HCT116 (cell line): ENCODE data around the gene MPP7. TPM values are rescaled to one million over a fixed set of nuclear protein-coding genes. Genes with fewer than 3 reads are reported as not detected.

Experiments used
- ATAC-seq: fragments of 200-7000 bp; cut with Tn5 transposase; 2 replicates; pipeline ENCODE4 v1.9.1; 2020; ENCODE audit warnings: mild to moderate bottlenecking, moderate library complexity
- BruUV-seq: library from RNA; stranded (reverse); fragments of 400-500 nt; replicated peaks from 2 replicates; lab custom pipeline; 2021; lab: Mats Ljungman, UMichigan
- CTCF ChIA-PET: fragments of 300-600 bp; sonication (Branson Sonifier 250); formaldehyde crosslinking; loops from one replicate; lab custom pipeline; 2021; ENCODE audit warnings: antibody characterized with exemption; lab: Charles Lee
- POLR2A ChIA-PET: fragments of 300-600, 350-600 bp; sonication (Branson Sonifier 250); formaldehyde crosslinking; loops from one replicate; lab custom pipeline; 2021; ENCODE audit warnings: antibody characterized with exemption; lab: Charles Lee
- RAD21 ChIA-PET, 2 experiments: fragments of 300-600 bp; sonication (Branson Sonifier 250); formaldehyde crosslinking; loops; one replicate each; lab custom pipeline; 2023; ENCODE audit warnings: low total read pairs in 2 of 2; ENCODE audit not compliant: uncharacterized antibody in 2 of 2, unreplicated experiment in 2 of 2, low non-redundant PET in 1 of 2; lab: Charles Lee
- DNase-seq: peaks from one replicate; pipeline ENCODE4 v3.0.0-alpha.2; 2010; ENCODE audit warnings: low read depth, low spot score
- H2AFZ ChIP-seq: fragments of 200-600 bp; shearing (Covaris generic), sonication (generic); 2 replicates; pipeline ENCODE4 v1.6.1; 2017; ENCODE audit warnings: low read depth, mixed run types, mixed read lengths, antibody characterized with exemption, low read length; ENCODE audit not compliant: poor library complexity, severe bottlenecking
- H3K27ac ChIP-seq: 2 replicates; pipeline ENCODE4 v1.5.1; 2012; ENCODE audit warnings: low read depth, low read length
- H3K27me3 ChIP-seq: fragments of 200-600 bp; sonication (generic); 2 replicates; pipeline ENCODE4 v1.6.1; 2016; ENCODE audit warnings: mixed run types, low read length, mixed read lengths; ENCODE audit not compliant: insufficient read depth
- H3K36me3 ChIP-seq, 2 experiments: fragments of 200-500 bp in 1 of 2; fragments of 200-600 bp in 1 of 2; sonication (Bioruptor generic) in 1 of 2; sonication (generic) in 1 of 2; 2 replicates each; pipeline versions ENCODE4 v1.5.1 to v1.6.1; 2014 to 2016; ENCODE audit warnings: low read length in 2 of 2, inconsistent platforms in 1 of 2, mixed read lengths in 1 of 2, mixed run types in 1 of 2; ENCODE audit not compliant: insufficient read depth in 2 of 2, control insufficient read depth in 1 of 2
- H3K4me1 ChIP-seq, 2 experiments: fragments of 200-600 bp in 1 of 2; sonication (generic) in 1 of 2; 2 replicates each; pipeline versions ENCODE4 v1.5.1 to v1.6.1; 2012 to 2017; ENCODE audit warnings: low read length in 2 of 2, inconsistent platforms in 1 of 2, mild to moderate bottlenecking in 1 of 2, mixed read lengths in 1 of 2, mixed run types in 1 of 2, moderate library complexity in 1 of 2; ENCODE audit not compliant: insufficient read depth in 2 of 2, control insufficient read depth in 1 of 2
- H3K4me2 ChIP-seq: fragments of 200-600 bp; sonication (generic); 2 replicates; pipeline ENCODE4 v1.6.1; 2017; ENCODE audit warnings: mixed run types, low read length, mixed read lengths
- H3K4me3 ChIP-seq, 2 experiments: fragments of 200-600 bp in 1 of 2; sonication (generic) in 1 of 2; replicated peaks in 1 of 2; 2 replicates each; pipeline ENCODE4 v1.5.1; 2011 to 2016; ENCODE audit warnings: low read length in 2 of 2, control low read depth in 1 of 2, low read depth in 1 of 2, mild to moderate bottlenecking in 1 of 2, mixed read lengths in 1 of 2, mixed run types in 1 of 2
- H3K79me2 ChIP-seq: fragments of 200-600 bp; sonication (generic); 2 replicates; pipeline ENCODE4 v1.6.1; 2017; ENCODE audit warnings: mild to moderate bottlenecking, mixed run types, low read length, moderate library complexity, mixed read lengths; ENCODE audit not compliant: insufficient read depth
- H3K9ac ChIP-seq: fragments of 200-600 bp; sonication (generic); 2 replicates; pipeline ENCODE4 v1.6.1; 2016; ENCODE audit warnings: low read length, mixed read lengths
- H3K9me2 ChIP-seq: fragments of 200-600 bp; sonication (generic), shearing (Covaris generic); 2 replicates; pipeline ENCODE4 v1.6.1; 2017; ENCODE audit warnings: mixed run types, mild to moderate bottlenecking, moderate library complexity; ENCODE audit not compliant: insufficient read depth
- H3K9me3 ChIP-seq, 2 experiments: fragments of 200-500 bp in 1 of 2; fragments of 200-600 bp in 1 of 2; sonication (Bioruptor generic) in 1 of 2; sonication (generic) in 1 of 2; 2 replicates each; pipeline ENCODE4 v1.6.1; 2014 to 2017; ENCODE audit warnings: low read length in 2 of 2, mixed read lengths in 2 of 2, inconsistent platforms in 1 of 2, low read depth in 1 of 2, mild to moderate bottlenecking in 1 of 2, mixed run types in 1 of 2, moderate library complexity in 1 of 2; ENCODE audit not compliant: control insufficient read depth in 1 of 2, insufficient read depth in 1 of 2
- H4K20me1 ChIP-seq: fragments of 200-600 bp; sonication (generic), shearing (Covaris generic); 2 replicates; pipeline ENCODE4 v1.6.1; 2017; ENCODE audit warnings: mixed run types, mild to moderate bottlenecking, moderate library complexity; ENCODE audit not compliant: insufficient read depth
- CEBPB ChIP-seq: IDR thresholded peaks from 2 replicates; pipeline ENCODE4 v1.6.1; 2012; ENCODE audit warnings: low read depth
- EGR1 ChIP-seq: IDR thresholded peaks from 2 replicates; pipeline ENCODE4 v1.6.1; 2012; ENCODE audit warnings: low read depth
- EZH2phosphoT487 ChIP-seq: fragments of 200-600 bp; IDR thresholded peaks from 2 replicates; pipeline ENCODE4 v1.6.1; 2018; ENCODE audit warnings: antibody characterized with exemption, borderline replicate concordance
- SIN3A ChIP-seq: IDR thresholded peaks from 2 replicates; pipeline ENCODE4 v1.6.1; 2012; ENCODE audit warnings: low read depth
- intact Hi-C: fragments of 100-400 bp; cut with micrococcal nuclease; formaldehyde crosslinking; loops from 2 replicates; pipeline ENCODE4 v1.10.0; 2022
- total RNA-seq: library from RNA; stranded (reverse); gene quantifications from one replicate; pipeline ENCODE4 v1.2.1, GENCODE V29; 2021; ENCODE audit not compliant: unreplicated experiment
- TF ChIP-seq, protein P1 (sequence below): IDR thresholded peaks from 2 replicates; pipeline ENCODE4 v1.6.1; 2011; ENCODE audit warnings: mild to moderate bottlenecking, low read length, moderate library complexity; ENCODE audit not compliant: insufficient replicate concordance; ENCODE audit errors: extremely low read depth
- TF ChIP-seq, protein P2 (sequence below), 3 experiments: fragments of 200-600 bp in 1 of 3; sonication (generic) in 1 of 3; IDR thresholded peaks in 2 of 3; conservative IDR thresholded peaks in 1 of 3; 2 replicates each; pipeline ENCODE4 v1.5.1; 2012 to 2017; ENCODE audit warnings: low read depth in 2 of 3, low read length in 2 of 3, antibody characterized with exemption in 1 of 3, borderline replicate concordance in 1 of 3, control low read depth in 1 of 3, mild to moderate bottlenecking in 1 of 3, mixed read lengths in 1 of 3, mixed run types in 1 of 3, moderate library complexity in 1 of 3; ENCODE audit not compliant: insufficient read depth in 1 of 3

MPP7 gene
- total RNA-seq, 1 experiment from 2014 or later: 64.5 TPM

DNA sequence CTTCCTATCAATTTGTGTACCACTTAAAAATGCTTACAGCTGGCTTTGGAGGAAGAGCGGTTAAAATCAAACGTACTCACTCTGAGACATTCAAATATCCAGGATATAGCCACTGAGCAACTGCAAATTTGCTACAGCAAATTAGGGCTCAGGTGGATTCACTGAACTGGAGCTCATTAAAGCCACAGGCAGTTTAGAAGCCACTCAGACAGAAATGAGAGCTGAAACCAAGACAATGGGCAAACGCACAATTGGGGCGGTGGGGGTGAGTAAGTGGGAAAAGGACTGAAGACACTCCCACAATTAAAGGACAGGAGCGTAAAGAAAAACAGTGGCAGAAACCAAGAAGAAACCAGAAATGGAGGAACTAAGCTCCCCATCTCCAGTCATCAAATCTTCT, 20.5 kb downstream of the MPP7 start:
- POLR2A ChIA-PET: interaction anchor here (1.0 kb wide), 1 partner anchor 21 kb away, joined by 3 read pairs; the partner anchor contains the start of gene MPP7
- no peak for DNase-seq
- H3K9me2 ChIP-seq: no peaks in the 10 kb centered on the region
- H3K4me3 ChIP-seq: no peak overlapping the region
- no TSS peak for BruUV-seq
- no peak for ATAC-seq
- no peak overlapping the region for H3K27ac ChIP-seq
- H3K27me3 ChIP-seq: no peaks in the 10 kb centered on the region
- peaks cover 9% of the 10 kb centered on the region for H3K79me2 ChIP-seq
- TF ChIP-seq EGR1 (no peak), EZH2phosphoT487 (no peak), SIN3A (no peak), CEBPB (no peak)
- TF ChIP-seq, protein P1, sequence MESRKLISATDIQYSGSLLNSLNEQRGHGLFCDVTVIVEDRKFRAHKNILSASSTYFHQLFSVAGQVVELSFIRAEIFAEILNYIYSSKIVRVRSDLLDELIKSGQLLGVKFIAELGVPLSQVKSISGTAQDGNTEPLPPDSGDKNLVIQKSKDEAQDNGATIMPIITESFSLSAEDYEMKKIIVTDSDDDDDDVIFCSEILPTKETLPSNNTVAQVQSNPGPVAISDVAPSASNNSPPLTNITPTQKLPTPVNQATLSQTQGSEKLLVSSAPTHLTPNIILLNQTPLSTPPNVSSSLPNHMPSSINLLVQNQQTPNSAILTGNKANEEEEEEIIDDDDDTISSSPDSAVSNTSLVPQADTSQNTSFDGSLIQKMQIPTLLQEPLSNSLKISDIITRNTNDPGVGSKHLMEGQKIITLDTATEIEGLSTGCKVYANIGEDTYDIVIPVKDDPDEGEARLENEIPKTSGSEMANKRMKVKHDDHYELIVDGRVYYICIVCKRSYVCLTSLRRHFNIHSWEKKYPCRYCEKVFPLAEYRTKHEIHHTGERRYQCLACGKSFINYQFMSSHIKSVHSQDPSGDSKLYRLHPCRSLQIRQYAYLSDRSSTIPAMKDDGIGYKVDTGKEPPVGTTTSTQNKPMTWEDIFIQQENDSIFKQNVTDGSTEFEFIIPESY: no peak
- TF ChIP-seq, protein P2, sequence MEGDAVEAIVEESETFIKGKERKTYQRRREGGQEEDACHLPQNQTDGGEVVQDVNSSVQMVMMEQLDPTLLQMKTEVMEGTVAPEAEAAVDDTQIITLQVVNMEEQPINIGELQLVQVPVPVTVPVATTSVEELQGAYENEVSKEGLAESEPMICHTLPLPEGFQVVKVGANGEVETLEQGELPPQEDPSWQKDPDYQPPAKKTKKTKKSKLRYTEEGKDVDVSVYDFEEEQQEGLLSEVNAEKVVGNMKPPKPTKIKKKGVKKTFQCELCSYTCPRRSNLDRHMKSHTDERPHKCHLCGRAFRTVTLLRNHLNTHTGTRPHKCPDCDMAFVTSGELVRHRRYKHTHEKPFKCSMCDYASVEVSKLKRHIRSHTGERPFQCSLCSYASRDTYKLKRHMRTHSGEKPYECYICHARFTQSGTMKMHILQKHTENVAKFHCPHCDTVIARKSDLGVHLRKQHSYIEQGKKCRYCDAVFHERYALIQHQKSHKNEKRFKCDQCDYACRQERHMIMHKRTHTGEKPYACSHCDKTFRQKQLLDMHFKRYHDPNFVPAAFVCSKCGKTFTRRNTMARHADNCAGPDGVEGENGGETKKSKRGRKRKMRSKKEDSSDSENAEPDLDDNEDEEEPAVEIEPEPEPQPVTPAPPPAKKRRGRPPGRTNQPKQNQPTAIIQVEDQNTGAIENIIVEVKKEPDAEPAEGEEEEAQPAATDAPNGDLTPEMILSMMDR (IDR thresholded peaks at IDR 0.05 in 2 of 3, conservative IDR thresholded peaks at IDR 0.05 in 1 of 3; ENCODE audit: borderline replicate concordance in 1 of 3, insufficient read depth in 1 of 3, low read depth in 2 of 3, low read length in 2 of 3): no peak
- TF ChIP-seq, all 23 proteins: peak for 0
- ChIA-PET CTCF (no interaction called here), RAD21 (no interaction called here)
- no peak overlapping the region for H3K9ac ChIP-seq
- no peaks in the 10 kb centered on the region for H4K20me1 ChIP-seq
- peaks cover 19% of the 10 kb centered on the region in 2 experiments; a peak in 2 of 4 replicates for H3K4me1 ChIP-seq
- no peak overlapping the region for H3K4me2 ChIP-seq
- no peak overlapping the region for H2AFZ ChIP-seq
- intact Hi-C loops: no loop called here
- H3K36me3 ChIP-seq: no peaks in the 10 kb centered on the region
- no peaks in the 10 kb centered on the region for H3K9me3 ChIP-seq
